GOT3 (cell line): ENCODE measurements around the gene RNFT2.
"Not testable (repeated sequence)": the region's sequence is repeated elsewhere in the genome, so short reads cannot be mapped to it uniquely, and the experiment has no call there.

ENCODE experiments used
- DNase-seq: peaks from one replicate; lab custom pipeline; 2025; ENCODE audit warnings: mixed read lengths; lab: John Stamatoyannopoulos, UW

The RNFT2 gene

GRCh38 chr12:116744766-116745165 is 6.7 kb downstream of the RNFT2 start:
- DNase-seq, result no peak

- no peak for DNase-seq
These were observed 7.4 kb downstream of the RNFT2 start for GRCh38 chr12:116745554-116745953.

GRCh38 chr12:116749884-116750283 is 11.8 kb downstream of the RNFT2 start:
- DNase-seq, result no peak

- no peak for DNase-seq
These were observed 12.2 kb downstream of the RNFT2 start for GRCh38 chr12:116750298-116750697.

- not testable (repeated sequence) for DNase-seq
These were observed 16.0 kb downstream of the RNFT2 start for GRCh38 chr12:116754097-116754496.

- DNase-seq, result not testable (repeated sequence)
These were observed 16.7 kb downstream of the RNFT2 start for GRCh38 chr12:116754783-116755182.

- no peak for DNase-seq
These were observed 21.9 kb downstream of the RNFT2 start for GRCh38 chr12:116759783-116760621.

GRCh38 chr12:116760622-116761020 is 22.5 kb downstream of the RNFT2 start:
- no peak for DNase-seq

- no peak for DNase-seq
These were observed 23.4 kb downstream of the RNFT2 start for GRCh38 chr12:116761499-116761898.

- DNase-seq, result no peak
These were observed 27.2 kb downstream of the RNFT2 start for GRCh38 chr12:116765271-116765670.

- no peak for DNase-seq
These were observed 28.2 kb downstream of the RNFT2 start for GRCh38 chr12:116766285-116766684.

- no peak for DNase-seq
These were observed 28.6 kb downstream of the RNFT2 start for GRCh38 chr12:116766746-116767145.

GRCh38 chr12:116771651-116772050 is 33.5 kb downstream of the RNFT2 start:
- DNase-seq, result no peak

GRCh38 chr12:116773276-116773731 is 35.2 kb downstream of the RNFT2 start:
- no peak for DNase-seq

- no peak for DNase-seq
These were observed 35.9 kb downstream of the RNFT2 start for GRCh38 chr12:116774020-116774419.

- no peak for DNase-seq
These were observed 39.1 kb downstream of the RNFT2 start for GRCh38 chr12:116777245-116777644.

- DNase-seq, result no peak
These were observed 41.5 kb downstream of the RNFT2 start for GRCh38 chr12:116779597-116779996.

GRCh38 chr12:116780942-116781341 is 42.8 kb downstream of the RNFT2 start:
- no peak for DNase-seq

GRCh38 chr12:116783525-116784237 is 45.6 kb downstream of the RNFT2 start:
- DNase-seq, result no peak

- no peak for DNase-seq
These were observed 46.1 kb downstream of the RNFT2 start for GRCh38 chr12:116784238-116784612.

- not testable (repeated sequence) for DNase-seq
These were observed 51.4 kb downstream of the RNFT2 start for GRCh38 chr12:116789562-116789961.

- DNase-seq, result no peak
These were observed 52.0 kb downstream of the RNFT2 start for GRCh38 chr12:116790066-116790465.

GRCh38 chr12:116792403-116792802 is 54.3 kb downstream of the RNFT2 start:
- DNase-seq, result no peak
